ENCODE data around the gene GZF1.

The GZF1 gene

GRCh38 chr20:23420943-23421931 is 59.3 kb downstream of the GZF1 start, which contains the start of gene NAPB:
Gene NAPB (minus strand): TSS chr20:23421488. CDS start chr20:23421402, 86 bp downstream.
- H3K27ac ChIP-seq (ENCODE audit: low read depth, low read length) = peak within 1 kb of the TSS; percentile 20; the same call in 1 of the 2 replicates

More at GRCh38 chr20:23420943-23421931, 59.3 kb downstream of the GZF1 start, which contains the start of gene NAPB:
- Histone ChIP-seq H3K9me2 (replicated peaks; ENCODE audit: control insufficient read depth, low read length) (no peaks in the 10 kb centered on the region), H3K79me2 (ENCODE audit: control insufficient read depth, low read length) (peaks cover 46% of the 10 kb centered on the region), H3F3A (ENCODE audit: control insufficient read depth, insufficient read depth) (no peaks in the 10 kb centered on the region), H3K36me3 (ENCODE audit: control insufficient read depth, low read length) (0 out of 2 replicates have a peak, but pooled peaks cover 3% of the 10 kb centered on the region), H3K4me3 (ENCODE audit: low read length) (peak within 1 kb of the TSS; percentile 91), H3K9me3 (ENCODE audit: control insufficient read depth, insufficient read depth, low read length) (no peaks in the 10 kb centered on the region), H4K20me1 (ENCODE audit: control insufficient read depth, insufficient read depth, low read depth, low read length) (no peaks in the 10 kb centered on the region), H3K27me3 (ENCODE audit: control insufficient read depth, low read length) (no peaks in the 10 kb centered on the region), H3K4me2 (ENCODE audit: low read length) (peak within 1 kb of the TSS; percentile 86), H3K4me1 (ENCODE audit: control insufficient read depth, low read length) (peaks cover 18% of the 10 kb centered on the region)
- TF ChIP-seq EZH2phosphoT487 (IDR thresholded peaks at IDR 0.05; ENCODE audit: borderline replicate concordance, low read length) (no peak), CTCF (IDR thresholded peaks at IDR 0.05; ENCODE audit: low read depth, low read length, poor library complexity, severe bottlenecking) (peak; percentile 41)

All from DOHH2 (cell line).